ENCODE data around the gene NR2F1-AS1. TPM values are rescaled to one million over a fixed set of nuclear protein-coding genes. Genes with fewer than 3 reads are reported as not detected.

NR2F1-AS1 gene
- total RNA-seq, 1 donor from 2014 or later = 15.1 TPM

DNA sequence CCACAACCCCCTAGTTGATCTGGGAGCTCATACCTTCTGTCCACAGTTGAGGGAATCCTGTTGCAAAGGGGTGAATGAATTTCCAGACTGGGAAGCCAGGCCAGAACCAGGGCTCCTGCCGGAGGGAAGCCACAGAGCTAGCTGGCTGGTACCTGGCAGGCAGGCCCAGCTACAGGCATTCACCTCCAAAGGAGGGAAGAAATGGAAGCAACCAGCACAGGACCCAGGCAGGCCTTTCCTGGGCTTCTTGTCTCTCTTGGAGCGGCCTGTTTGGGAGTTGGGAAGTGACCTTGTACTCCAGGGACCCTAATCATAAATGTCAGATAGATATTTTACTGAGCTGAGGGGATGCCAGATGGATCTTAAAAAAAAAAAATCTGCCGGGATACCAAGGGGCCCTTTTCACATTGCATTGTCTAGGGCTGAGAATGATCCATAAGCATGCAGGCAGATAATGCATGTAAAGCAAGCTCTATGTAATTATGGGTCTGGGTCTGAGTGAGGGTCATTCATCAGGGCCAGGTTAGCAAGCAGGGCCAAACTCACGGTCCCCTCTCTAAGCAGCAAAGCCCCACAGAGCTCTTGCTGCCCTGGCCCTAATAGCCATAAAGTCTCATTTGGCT lies 10.4 kb upstream of the NR2F1-AS1 start:
- DNase-seq (ENCODE audit: extremely low read depth, low read depth, low spot score) = no peak

GRCh38 chr5:93590493-93590892 lies 9.5 kb upstream of the NR2F1-AS1 start:
- DNase-seq (ENCODE audit: extremely low read depth, low read depth, low spot score) = no peak

- no peak for DNase-seq (ENCODE audit: extremely low read depth, low read depth, low spot score)
Measured at GRCh38 chr5:93589829-93590215, 8.8 kb upstream of the NR2F1-AS1 start.

DNA sequence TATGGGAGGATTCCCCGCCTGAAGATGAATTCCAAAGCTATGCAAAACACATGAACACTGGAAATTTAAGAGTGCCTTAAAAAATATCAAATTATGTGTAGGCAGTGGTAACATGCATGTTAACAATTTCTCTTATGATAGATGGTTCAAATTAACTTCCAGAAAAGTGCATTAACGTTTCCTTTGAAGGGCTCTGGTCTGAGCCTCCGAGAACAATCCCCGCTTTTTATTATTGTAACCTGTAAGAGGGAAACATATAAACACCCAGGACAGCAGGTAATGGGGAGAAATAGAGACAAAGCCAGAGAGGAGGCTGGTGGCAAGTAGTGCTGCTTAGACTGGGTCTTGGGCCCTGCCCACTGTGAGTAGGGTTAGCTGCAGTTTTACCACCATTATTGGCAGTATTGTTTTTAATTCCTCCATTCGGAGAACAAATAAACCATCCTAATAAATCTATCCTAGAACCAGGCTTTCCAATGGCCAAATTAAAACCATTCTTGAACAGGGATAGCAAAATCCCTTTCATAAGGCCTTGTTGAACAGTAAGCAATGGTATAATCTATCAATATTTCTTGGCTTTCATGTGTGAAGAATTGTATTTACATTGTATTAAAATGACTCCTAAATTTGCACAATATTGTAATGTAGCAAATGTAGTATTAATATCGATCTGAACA lies 8.3 kb upstream of the NR2F1-AS1 start:
- no peak for DNase-seq (ENCODE audit: extremely low read depth, low read depth, low spot score)

DNA sequence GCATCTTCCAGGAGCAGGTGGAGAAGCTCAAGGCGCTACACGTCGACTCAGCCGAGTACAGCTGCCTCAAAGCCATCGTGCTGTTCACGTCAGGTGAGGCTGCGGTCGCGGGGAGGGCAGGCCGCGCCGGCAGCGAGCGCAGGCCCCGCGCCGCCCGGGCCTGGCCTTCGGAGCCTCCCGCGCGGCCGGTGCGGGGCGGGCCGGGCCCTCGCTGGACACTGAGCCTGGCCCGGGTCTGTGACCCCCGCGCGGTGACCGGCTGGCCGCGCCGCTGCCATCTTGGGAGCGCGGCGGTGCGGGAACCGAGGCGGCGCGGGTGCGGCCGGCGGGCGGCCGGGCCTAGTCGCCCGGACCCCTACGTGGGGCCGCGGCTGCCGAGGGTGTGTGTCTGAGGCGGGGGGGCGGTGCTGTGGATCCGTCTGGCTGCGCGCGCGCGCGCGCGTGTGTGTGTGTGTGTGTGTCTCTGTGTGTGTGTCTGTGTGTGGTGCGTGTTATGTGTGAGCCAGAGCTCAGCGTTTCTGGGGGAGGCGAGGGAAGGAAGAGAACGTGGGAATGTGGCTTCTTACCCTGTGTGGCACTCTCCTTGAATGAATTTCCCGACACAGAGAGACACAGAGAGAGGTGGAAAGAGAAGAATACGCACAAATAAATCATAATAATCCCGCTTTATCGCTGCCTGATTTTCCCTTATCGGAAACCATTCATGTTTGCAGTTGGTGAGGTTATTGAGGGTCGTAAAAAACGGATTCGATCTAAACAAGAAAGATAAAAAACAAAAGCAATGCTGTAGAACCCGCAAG lies 7.5 kb upstream of the NR2F1-AS1 start:
- DNase-seq (ENCODE audit: extremely low read depth, low read depth, low spot score) = no peak

- DNase-seq (ENCODE audit: extremely low read depth, low read depth, low spot score) = no peak
Measured at GRCh38 chr5:93587597-93588351, 6.8 kb upstream of the NR2F1-AS1 start.

- no peak for DNase-seq (ENCODE audit: extremely low read depth, low read depth, low spot score)
Measured at GRCh38 chr5:93586736-93587596, 5.9 kb upstream of the NR2F1-AS1 start.

DNA sequence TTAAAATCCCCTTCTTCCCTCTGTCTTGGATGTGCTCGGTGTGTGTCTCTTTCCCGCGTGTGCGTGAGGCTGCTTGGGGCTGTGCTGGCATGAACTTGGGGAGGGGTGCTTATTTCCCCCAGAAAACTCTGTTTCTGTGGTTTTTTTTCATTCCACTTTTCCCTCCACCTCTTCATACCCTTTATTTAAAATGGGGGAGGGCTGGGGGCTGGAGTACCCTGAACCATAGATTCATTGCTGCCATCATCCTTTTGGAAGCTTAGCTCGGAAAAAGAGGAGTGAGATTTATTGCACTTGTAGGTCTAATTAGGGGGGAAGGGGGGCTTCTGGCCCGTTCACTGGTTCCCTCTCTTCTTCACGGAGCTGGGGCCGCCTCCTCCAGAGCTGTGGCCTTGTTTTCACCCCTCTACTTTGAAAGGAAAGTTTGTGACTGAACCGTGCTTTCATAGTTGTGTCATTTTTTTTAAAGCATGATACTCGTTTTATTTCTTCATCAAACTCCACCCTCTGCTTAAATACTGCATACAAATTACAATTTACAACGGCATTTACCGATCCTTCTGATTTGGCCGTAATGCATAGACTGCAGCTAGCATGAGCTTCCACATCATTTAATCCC lies 4.9 kb upstream of the NR2F1-AS1 start:
- no peak for DNase-seq (ENCODE audit: extremely low read depth, low read depth, low spot score)

GRCh38 chr5:93585041-93585766 lies 4.2 kb upstream of the NR2F1-AS1 start:
- DNase-seq (ENCODE audit: extremely low read depth, low read depth, low spot score) = no peak

GRCh38 chr5:93584596-93585040 lies 3.6 kb upstream of the NR2F1-AS1 start:
- DNase-seq (ENCODE audit: extremely low read depth, low read depth, low spot score) = no peak

DNA sequence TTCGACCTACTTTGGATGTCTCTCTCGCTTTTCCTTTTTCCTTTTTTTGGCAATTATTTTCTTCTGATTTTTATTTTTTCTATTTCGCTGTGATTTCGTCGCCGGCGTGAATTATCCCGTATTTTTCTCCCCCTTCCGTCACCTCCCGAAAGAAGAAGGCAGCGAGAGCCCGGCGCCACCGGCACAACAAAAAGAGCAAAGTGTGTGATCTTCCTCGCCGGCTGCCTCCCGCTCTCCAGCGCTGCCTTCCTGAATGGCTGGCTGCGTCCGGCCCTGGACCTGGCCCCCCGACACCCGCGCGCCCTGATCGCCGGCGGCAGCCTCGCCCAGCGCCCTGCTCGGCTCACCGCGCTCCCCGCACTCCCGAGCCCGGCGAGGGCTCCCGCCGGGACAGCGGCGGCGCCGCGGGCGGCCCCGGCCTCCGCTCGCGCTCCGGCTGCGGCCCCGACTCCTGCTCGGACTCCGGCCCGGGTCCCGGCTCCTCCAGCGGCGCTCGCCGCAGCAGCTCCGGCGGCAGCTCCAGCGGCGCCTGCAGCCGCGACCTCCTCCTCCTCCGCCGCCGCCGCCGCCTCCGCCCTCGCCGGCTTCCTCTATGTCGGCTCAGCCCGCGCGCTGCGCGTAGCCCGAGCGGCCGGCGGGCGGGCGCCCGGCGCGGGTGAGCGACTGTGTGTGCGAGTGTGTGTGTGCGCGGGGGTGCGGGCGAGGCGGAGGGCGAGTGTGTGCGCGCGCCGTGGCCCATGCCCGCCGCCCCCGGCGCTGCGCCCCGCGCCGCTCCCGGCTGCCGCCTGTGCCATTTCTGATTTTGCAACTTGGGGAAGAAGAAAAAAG lies 3.0 kb upstream of the NR2F1-AS1 start:
- DNase-seq (ENCODE audit: extremely low read depth, low read depth, low spot score) = no peak

DNA sequence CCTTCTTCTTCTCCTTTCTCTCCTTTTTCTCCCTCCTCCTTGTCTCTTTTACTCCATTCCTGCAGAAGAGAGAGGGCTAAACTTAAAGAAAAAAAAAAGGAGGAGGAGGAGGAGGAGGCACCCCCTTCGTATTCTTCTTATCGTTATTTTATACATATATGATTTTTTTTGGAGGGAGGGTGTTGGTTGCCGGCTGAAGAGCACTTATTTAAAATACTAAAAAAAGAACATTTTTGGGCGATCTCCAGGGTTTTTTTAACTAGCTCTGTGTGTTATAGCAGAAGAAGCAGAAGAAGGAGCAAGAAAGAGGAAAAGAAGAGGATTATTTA lies 2.4 kb upstream of the NR2F1-AS1 start:
- DNase-seq (ENCODE audit: extremely low read depth, low read depth, low spot score) = no peak

DNA sequence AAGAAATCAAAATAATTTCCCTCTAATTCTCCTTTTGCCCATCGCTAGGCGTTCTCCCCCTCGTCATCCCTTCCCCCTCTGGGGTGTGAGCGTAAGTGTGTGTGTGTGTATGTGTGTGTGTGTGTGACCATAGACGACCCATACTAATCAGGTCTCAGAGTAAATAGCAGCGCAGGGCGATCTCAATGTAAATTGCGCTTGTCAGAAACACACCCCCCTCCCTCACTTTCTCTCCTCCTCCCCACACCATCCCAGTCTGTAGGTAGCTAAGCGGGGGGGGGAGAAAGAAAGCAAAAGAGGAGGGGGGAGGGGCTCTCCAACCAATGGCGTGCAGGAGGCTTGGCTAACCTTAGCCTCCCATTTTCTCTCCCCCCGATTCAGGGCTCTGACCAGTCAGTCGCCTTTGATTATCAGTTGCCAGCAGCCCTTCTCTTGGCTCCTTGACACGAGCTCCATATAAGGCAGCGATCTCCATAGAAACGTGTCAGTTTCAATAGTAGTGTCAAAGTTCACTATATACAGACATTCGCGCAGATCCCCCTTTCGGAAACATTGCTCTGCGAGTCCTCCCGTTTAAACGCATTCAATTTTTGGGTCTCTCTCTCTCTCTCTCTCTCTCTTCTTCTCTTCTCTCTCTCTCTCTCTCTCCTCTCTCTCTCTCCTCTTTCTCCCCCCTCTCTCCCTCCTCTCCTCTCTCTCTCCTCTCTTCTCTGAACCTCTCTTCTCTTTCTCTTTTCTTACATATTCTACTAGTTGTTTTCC lies 1.8 kb upstream of the NR2F1-AS1 start, which contains the start of gene NR2F1:
NR2F1 (plus strand) TSS at position 546 of the 762 bp plus-strand sequence. CDS start 1,802 bp downstream, outside the sequence.
- peak; percentile 97 for DNase-seq (ENCODE audit: extremely low read depth, low read depth, low spot score)

GRCh38 chr5:93582167-93582462 lies 1.1 kb upstream of the NR2F1-AS1 start:
- no peak for DNase-seq (ENCODE audit: extremely low read depth, low read depth, low spot score)

DNA sequence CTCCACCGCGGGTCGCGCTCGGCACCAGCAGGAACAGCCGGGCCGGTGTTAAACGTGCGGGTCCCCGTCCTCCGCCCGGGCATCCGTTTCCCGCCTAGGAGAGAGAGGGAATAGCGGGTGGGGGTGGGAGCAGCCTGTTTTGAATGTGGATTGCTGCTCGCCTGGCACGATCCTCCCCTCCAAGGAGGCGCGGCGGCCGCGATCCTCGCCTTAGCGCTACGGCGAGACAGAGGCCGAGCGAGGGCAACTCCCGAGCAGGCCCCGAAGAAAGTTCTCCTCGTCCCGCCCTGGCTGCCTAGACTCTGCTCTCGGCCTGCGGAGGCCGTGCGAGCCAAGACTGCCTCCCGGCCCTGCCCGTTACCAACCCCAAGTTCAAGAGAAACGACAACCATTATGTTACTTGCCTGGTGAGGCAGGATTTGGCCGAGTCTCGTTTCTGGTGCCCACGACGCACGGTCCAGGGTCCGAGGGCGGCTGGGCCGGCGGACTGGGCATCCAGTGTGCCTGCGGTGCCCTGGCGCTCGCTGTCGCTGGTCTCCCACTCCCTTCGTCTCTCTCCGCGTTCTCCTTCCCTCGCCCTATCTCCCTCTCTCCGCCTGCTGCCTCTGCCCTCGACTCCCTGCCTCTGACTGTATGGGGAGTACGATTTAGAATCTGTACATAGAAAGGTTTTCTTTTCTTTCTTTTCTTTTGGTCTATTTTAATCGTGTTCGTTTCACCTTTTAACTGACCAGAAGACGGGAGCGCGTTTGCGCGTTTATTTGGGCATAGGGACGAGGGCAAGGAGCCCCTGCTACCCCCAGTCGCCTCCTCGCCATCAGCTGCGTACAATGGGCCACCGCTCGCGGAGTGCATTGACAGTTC lies 724 bp downstream of the NR2F1-AS1 start:
- no peak for DNase-seq (ENCODE audit: extremely low read depth, low read depth, low spot score)

- no peak for DNase-seq (ENCODE audit: extremely low read depth, low read depth, low spot score)
Measured at GRCh38 chr5:93579692-93580062, 1.3 kb downstream of the NR2F1-AS1 start.

Measured in glomerular endothelial cell (primary cell).